22Rv1 (cell line): Measurements from ENCODE around the gene PLCH2.

Experiments used
- CTCF ChIP-seq: fragments of 450-650 bp; IDR thresholded peaks from 2 replicates; pipeline ENCODE4 v1.5.1; 2017; ENCODE audit warnings: mild to moderate bottlenecking
- ZFX ChIP-seq: fragments of 450-650 bp; IDR thresholded peaks from 2 replicates; pipeline ENCODE4 v1.6.1; 2017; ENCODE audit warnings: antibody characterized with exemption, borderline replicate concordance

- TF ChIP-seq CTCF (no peak), ZFX (no peak)
Observed at GRCh38 chr1:2502661-2503553, 26.8 kb downstream of the PLCH2 start.
